H1 (cell line): ENCODE measurements around the gene KNCN. TPM values are rescaled to one million over a fixed set of nuclear protein-coding genes. Genes with fewer than 3 reads are reported as not detected.

Experiments used
- CTCF ChIA-PET: fragments of 300-600 bp; sonication (Branson Sonifier 250); formaldehyde crosslinking; loops from one replicate; lab custom pipeline; 2021; ENCODE audit not compliant: partially characterized antibody; lab: Charles Lee
- POLR2A ChIA-PET: fragments of 300-600 bp; sonication (Branson Sonifier 250); formaldehyde crosslinking; loops from one replicate; lab custom pipeline; 2021; ENCODE audit warnings: inconsistent platforms; ENCODE audit not compliant: partially characterized antibody; lab: Charles Lee
- DNase-seq, 2 experiments: peaks; one replicate each; pipeline versions ENCODE4 v3.0.0 to v3.0.0-alpha.2; 2010 to 2022; ENCODE audit warnings: low spot score in 2 of 2, low read depth in 1 of 2, mixed read lengths in 1 of 2
- FAIRE-seq: peaks from 2 replicates; lab custom pipeline; 2011; peaks lifted over from hg19 to GRCh38; lab: Jason Lieb, UNC
- H2AFZ ChIP-seq: 2 replicates; pipeline ENCODE4 v1.8.1; 2012; ENCODE audit warnings: low read length, inconsistent platforms
- H2AK5ac ChIP-seq: 2 replicates; pipeline ENCODE4 v1.6.1; 2013; ENCODE audit warnings: low read depth, low read length
- H2BK120ac ChIP-seq: replicated peaks from 2 replicates; pipeline ENCODE3; 2013; ENCODE audit warnings: low read depth, low read length, inconsistent platforms
- H2BK12ac ChIP-seq: 2 replicates; pipeline ENCODE4 v1.6.1; 2013; ENCODE audit warnings: low read depth, low read length
- H2BK15ac ChIP-seq: 2 replicates; pipeline ENCODE4 v1.6.1; 2013; ENCODE audit warnings: low read length
- H2BK20ac ChIP-seq: 2 replicates; pipeline ENCODE4 v1.6.1; 2013; ENCODE audit warnings: low read length
- H2BK5ac ChIP-seq: 2 replicates; pipeline ENCODE4 v1.6.1; 2013; ENCODE audit warnings: low read depth, low read length
- H3K14ac ChIP-seq: 2 replicates; pipeline ENCODE4 v1.6.1; 2013; ENCODE audit warnings: inconsistent platforms; ENCODE audit not compliant: insufficient read length
- H3K18ac ChIP-seq: 2 replicates; pipeline ENCODE4 v1.6.1; 2013; ENCODE audit warnings: low read length; ENCODE audit errors: extremely low read depth
- H3K23ac ChIP-seq: 2 replicates; pipeline ENCODE4 v1.6.1; 2013; ENCODE audit warnings: inconsistent platforms; ENCODE audit not compliant: insufficient read length
- H3K23me2 ChIP-seq: 2 replicates; pipeline ENCODE4 v1.6.1; 2013; ENCODE audit warnings: low read depth, low read length
- H3K27ac ChIP-seq: 2 replicates; pipeline ENCODE4 v1.6.1; 2011; ENCODE audit warnings: low read depth, low read length, inconsistent platforms
- H3K27me3 ChIP-seq, 4 experiments: replicated peaks in 1 of 4; 1 replicate in 1 of 4; 2 replicates in 3 of 4; pipeline versions ENCODE4 v1.6.1 to v1.8.1; 2011 to 2013; ENCODE audit warnings: low read length in 3 of 4, mild to moderate bottlenecking in 3 of 4, inconsistent platforms in 2 of 4, mixed read lengths in 2 of 4, moderate library complexity in 1 of 4; ENCODE audit not compliant: control insufficient read depth in 3 of 4, insufficient read depth in 3 of 4; ENCODE audit errors: extremely low read depth in 1 of 4
- H3K36me3 ChIP-seq, 4 experiments: 2 replicates each; pipeline versions ENCODE4 v1.6.1 to v1.8.1; 2011 to 2013; ENCODE audit warnings: mild to moderate bottlenecking in 4 of 4, low read length in 3 of 4, moderate library complexity in 2 of 4, control low read depth in 1 of 4, inconsistent platforms in 1 of 4; ENCODE audit not compliant: insufficient read depth in 4 of 4, control insufficient read depth in 2 of 4
- H3K4ac ChIP-seq: replicated peaks from 2 replicates; pipeline ENCODE3; 2013; ENCODE audit warnings: low read length, low read depth, mixed read lengths, inconsistent platforms; ENCODE audit not compliant: insufficient read length
- H3K4me1 ChIP-seq, 4 experiments: replicated peaks in 1 of 4; 1 replicate in 1 of 4; 2 replicates in 3 of 4; pipeline versions ENCODE4 v1.6.1 to v1.8.1; 2011 to 2013; ENCODE audit warnings: low read length in 3 of 4, inconsistent platforms in 2 of 4, mixed read lengths in 1 of 4; ENCODE audit not compliant: insufficient read depth in 4 of 4, control insufficient read depth in 3 of 4
- H3K4me2 ChIP-seq, 2 experiments: 2 replicates each; pipeline versions ENCODE4 v1.6.1 to v1.8.1; 2011 to 2013; ENCODE audit warnings: low read depth in 2 of 2, low read length in 2 of 2, control low read depth in 1 of 2, inconsistent platforms in 1 of 2, mild to moderate bottlenecking in 1 of 2; ENCODE audit not compliant: insufficient read depth in 1 of 2
- H3K4me3 ChIP-seq, 4 experiments: fragments of 200-600, 300-600 bp in 1 of 4; sonication (generic), shearing (Covaris generic), sonication (Bioruptor Twin) in 1 of 4; 2 replicates each; pipeline versions ENCODE4 v1.5.1 to v1.8.1; 2011 to 2016; ENCODE audit warnings: low read length in 4 of 4, low read depth in 3 of 4, control low read depth in 2 of 4, inconsistent platforms in 2 of 4, mild to moderate bottlenecking in 2 of 4, mixed read lengths in 1 of 4, moderate library complexity in 1 of 4; ENCODE audit not compliant: insufficient read depth in 2 of 4; ENCODE audit errors: extremely low read depth in 1 of 4
- H3K56ac ChIP-seq: replicated peaks from 2 replicates; pipeline ENCODE3; 2013; ENCODE audit warnings: low read depth, mild to moderate bottlenecking, mixed read lengths, low read length, inconsistent platforms; ENCODE audit not compliant: insufficient read length
- H3K79me1 ChIP-seq: 2 replicates; pipeline ENCODE4 v1.6.1; 2013; ENCODE audit warnings: low read depth, low read length, control low read depth
- H3K79me2 ChIP-seq, 2 experiments: 2 replicates each; pipeline versions ENCODE4 v1.6.1 to v1.8.1; 2012 to 2013; ENCODE audit warnings: low read length in 2 of 2, mild to moderate bottlenecking in 2 of 2, inconsistent platforms in 1 of 2; ENCODE audit not compliant: insufficient read depth in 2 of 2, control insufficient read depth in 1 of 2
- H3K9ac ChIP-seq, 4 experiments: replicated peaks in 1 of 4; 1 replicate in 1 of 4; 2 replicates in 3 of 4; pipeline versions ENCODE4 v1.6.1 to v1.8.1; 2011 to 2013; ENCODE audit warnings: low read depth in 3 of 4, low read length in 3 of 4, control low read depth in 2 of 4, mild to moderate bottlenecking in 2 of 4, moderate library complexity in 2 of 4, inconsistent platforms in 1 of 4; ENCODE audit errors: extremely low read depth in 1 of 4
- H3K9me3 ChIP-seq, 2 experiments: 2 replicates each; pipeline versions ENCODE4 v1.6.1 to v1.8.1; 2012 to 2013; ENCODE audit warnings: mild to moderate bottlenecking in 2 of 2, moderate library complexity in 2 of 2, control low read depth in 1 of 2, inconsistent platforms in 1 of 2, low read depth in 1 of 2, low read length in 1 of 2, mixed read lengths in 1 of 2; ENCODE audit not compliant: insufficient read depth in 2 of 2
- H4K20me1 ChIP-seq, 2 experiments: replicated peaks in 1 of 2; 2 replicates each; pipeline versions ENCODE3 to v1.8.1; 2011 to 2013; ENCODE audit warnings: inconsistent platforms in 2 of 2, low read length in 2 of 2, mild to moderate bottlenecking in 1 of 2; ENCODE audit not compliant: insufficient read depth in 2 of 2, control insufficient read depth in 1 of 2
- H4K5ac ChIP-seq: 2 replicates; pipeline ENCODE4 v1.6.1; 2013; ENCODE audit warnings: low read length, low read depth, mixed read lengths, inconsistent platforms; ENCODE audit not compliant: insufficient read length
- H4K8ac ChIP-seq: 2 replicates; pipeline ENCODE4 v1.8.0; 2013; ENCODE audit warnings: mild to moderate bottlenecking, moderate library complexity, low read length, inconsistent platforms; ENCODE audit not compliant: insufficient read depth; ENCODE audit errors: extremely low read depth
- H4K91ac ChIP-seq: replicated peaks from 2 replicates; pipeline ENCODE3; 2013; ENCODE audit warnings: low read length, mixed read lengths, inconsistent platforms; ENCODE audit not compliant: insufficient read length
- CEBPB ChIP-seq: IDR thresholded peaks from 2 replicates; pipeline ENCODE4 v1.6.1; 2012; ENCODE audit warnings: low read depth, low read length
- CHD2 ChIP-seq: IDR thresholded peaks from 2 replicates; pipeline ENCODE4 v1.6.1; 2012; ENCODE audit warnings: low read length, improper control_type of control experiment
- CTBP2 ChIP-seq: IDR thresholded peaks from 2 replicates; pipeline ENCODE4 v1.7.0; 2011; ENCODE audit warnings: borderline replicate concordance, mild to moderate bottlenecking, moderate library complexity, mixed read lengths, low read length; ENCODE audit not compliant: insufficient read depth, insufficient read length
- KDM1A ChIP-seq: fragments of 200-600, 300-600 bp; sonication (generic); IDR thresholded peaks from 2 replicates; pipeline ENCODE4 v1.7.1; 2016; ENCODE audit warnings: mild to moderate bottlenecking, low read length, borderline replicate concordance
- KDM4A ChIP-seq: IDR thresholded peaks from one replicate; pipeline ENCODE4 v1.7.1; 2012; ENCODE audit warnings: low read depth, mild to moderate bottlenecking, moderate library complexity, low read length, inconsistent platforms; ENCODE audit not compliant: severe bottlenecking
- MAFK ChIP-seq: IDR thresholded peaks from 2 replicates; pipeline ENCODE4 v1.6.1; 2012; ENCODE audit warnings: low read depth, mild to moderate bottlenecking, improper control_type of control experiment, low read length
- POLR2A ChIP-seq, 2 experiments: IDR thresholded peaks; 1 replicate in 1 of 2; 2 replicates in 1 of 2; pipeline ENCODE4 v1.6.1; 2011; ENCODE audit warnings: low read depth in 2 of 2, low read length in 2 of 2, mild to moderate bottlenecking in 2 of 2; ENCODE audit errors: control extremely low read depth in 1 of 2
- RNF2 ChIP-seq: fragments of 200-900, 300-1000 bp; sonication (generic); IDR thresholded peaks from 2 replicates; pipeline ENCODE4 v1.7.1; 2016; ENCODE audit warnings: borderline replicate concordance, low read depth, mild to moderate bottlenecking, antibody characterized with exemption, low read length; ENCODE audit not compliant: poor library complexity, severe bottlenecking; ENCODE audit errors: missing control alignments
- SIRT6 ChIP-seq: IDR thresholded peaks from one replicate; pipeline ENCODE4 v1.7.1; 2012; ENCODE audit warnings: low read length, inconsistent platforms
- SP1 ChIP-seq: IDR thresholded peaks from 2 replicates; pipeline ENCODE4 v1.6.1; 2011; ENCODE audit warnings: low read depth, low read length
- SP2 ChIP-seq: IDR thresholded peaks from 2 replicates; pipeline ENCODE4 v1.6.1; 2012; ENCODE audit warnings: mild to moderate bottlenecking, low read length, inconsistent platforms
- SUZ12 ChIP-seq: fragments of 200-600 bp; sonication (generic); IDR thresholded peaks from 2 replicates; pipeline ENCODE4 v1.6.1; 2012; ENCODE audit warnings: mild to moderate bottlenecking, inconsistent platforms, low read length, moderate library complexity, mixed read lengths
- ZNF274 ChIP-seq: IDR thresholded peaks from 2 replicates; pipeline ENCODE4 v1.7.0; 2012; ENCODE audit warnings: low read length, borderline replicate concordance; ENCODE audit errors: extremely low read depth
- WGBS, 2 experiments: shearing (Covaris generic) in 1 of 2; methylation state at CpG; one replicate each; pipeline versions ENCODE4 v1.1.6 to v1.1.7; 2013 to 2015; ENCODE audit warnings: low lambda C conversion rate in 2 of 2, mixed read lengths in 2 of 2, inconsistent platforms in 1 of 2, low coverage in 1 of 2, missing lambda C conversion rate in 1 of 2; ENCODE audit not compliant: insufficient replicate concordance in 2 of 2, insufficient coverage in 1 of 2, insufficient read length in 1 of 2; ENCODE audit errors: extremely low coverage in 1 of 2, missing lambda C conversion rate in 1 of 2; 5-methylcytosine and 5-hydroxymethylcytosine counted together
- polyA plus RNA-seq, 7 experiments: library from polyadenylated mRNA; depleted of rRNA in 3 of 7; stranded (reverse) in 5 of 7; unstranded in 2 of 7; fragments of >200 nt in 5 of 7; fragments of 200-250 nt in 2 of 7; gene quantifications; 1 replicate in 5 of 7; 2 replicates in 1 of 7; 4 replicates in 1 of 7; pipeline versions ENCODE4 v1.2.1 to v1.2.3, GENCODE V29; 2011 to 2013; ENCODE audit warnings: missing spikeins in 2 of 7, mixed read lengths in 2 of 7
- total RNA-seq: library from RNA; stranded (reverse); fragmentation: NEBNext Ultra II Directional; extraction: Animal tissue kit (Norgen Biotek cat#: 25700); gene quantifications from 2 replicates; pipeline ENCODE4 v1.2.1, GENCODE V29; 2021

KNCN gene
- total and polyA plus RNA-seq, 2 of the 8 experiments (the other 6 are each of a cell fraction or from before 2014, with no cell fraction given) = not detected

GRCh38 chr1:46555826-46556619 is 4.6 kb upstream of the KNCN start:
- no peak for FAIRE-seq
- TF ChIP-seq SIRT6 (no peak), CEBPB (no peak), CTBP2 (no peak), MAFK (no peak), KDM4A (no peak), SP2 (no peak), KDM1A (no peak), ZNF274 (no peak), SP1 (no peak), POLR2A (IDR thresholded peaks at IDR 0.05; ENCODE audit: control extremely low read depth in 1 of 2, low read depth in 2 of 2, low read length in 2 of 2) (no peak), SUZ12 (no peak), RNF2 (no peak), CHD2 (no peak)

More at GRCh38 chr1:46555826-46556619, 4.6 kb upstream of the KNCN start:
- H4K91ac ChIP-seq = no peak overlapping the region
- no peaks in the 10 kb centered on the region for H3K23me2 ChIP-seq
- H2AK5ac ChIP-seq = no peak overlapping the region
- no peak overlapping the region for H3K4me2 ChIP-seq
- no peak overlapping the region for H3K4ac ChIP-seq
- H3K14ac ChIP-seq = no peak overlapping the region
- no peak overlapping the region for H3K23ac ChIP-seq
- DNase-seq = no peak
- H2BK12ac ChIP-seq = no peak overlapping the region
- no peak overlapping the region for H3K27ac ChIP-seq
- H2BK15ac ChIP-seq = no peak overlapping the region
- H3K36me3 ChIP-seq = no peaks in the 10 kb centered on the region
- peaks cover 0 to under 1% (median under 1%) of the 10 kb centered on the region in 4 experiments; a peak in 2 of 7 replicates for H3K4me1 ChIP-seq
- ChIA-PET POLR2A (no interaction called here), CTCF (interaction anchor here (0.7 to 2.7 kb wide), 8 partner anchors 12 to 109 kb away, joined by 3 to 17 read pairs (median 4); partner anchors contain the start of gene MKNK1)
- no peak overlapping the region for H2BK20ac ChIP-seq
- no peak overlapping the region for H2BK5ac ChIP-seq
- H4K20me1 ChIP-seq = no peaks in the 10 kb centered on the region
- no peaks in the 10 kb centered on the region; the same call in 1 of the 2 replicates for H3K79me1 ChIP-seq
- no peak overlapping the region for H3K9ac ChIP-seq
- no peaks in the 10 kb centered on the region for H3K9me3 ChIP-seq
- no peak overlapping the region for H3K18ac ChIP-seq
- H2BK120ac ChIP-seq = no peak overlapping the region
- H4K8ac ChIP-seq = no peak overlapping the region
- H3K27me3 ChIP-seq = peaks cover 0 to 4% (median under 1%) of the 10 kb centered on the region in 4 experiments; a peak in 3 of 7 replicates
- H3K4me3 ChIP-seq = no peak overlapping the region
- no peak overlapping the region for H3K56ac ChIP-seq
- H4K5ac ChIP-seq = no peak overlapping the region
- WGBS, 2 experiments = 82% methylated on average over 7 of the region's 7 CpGs; no CpG with 5 or more reads in 1 of the 2 experiments
- H2AFZ ChIP-seq = no peak overlapping the region
- no peaks in the 10 kb centered on the region for H3K79me2 ChIP-seq
